Astrocyte of the cerebellum (primary cell): ENCODE measurements around the gene HK2.

ENCODE experiments used
- DNase-seq: peaks from one replicate; pipeline ENCODE4 v3.0.0-alpha.2; 2011; ENCODE audit warnings: low read depth
- H3K4me3 ChIP-seq: 2 replicates; pipeline ENCODE4 v1.5.1; 2011; ENCODE audit warnings: mild to moderate bottlenecking, low read depth, low read length, moderate library complexity
- CTCF ChIP-seq: IDR thresholded peaks from 2 replicates; pipeline ENCODE4 v1.5.1; 2012; ENCODE audit warnings: low read length, low read depth, moderate library complexity, mild to moderate bottlenecking; ENCODE audit errors: missing control alignments
- in situ Hi-C: cut with HindIII; loops from 2 replicates; pipeline ENCODE4 v1.10.0; 2017; ENCODE audit warnings: low sequenced_read_pairs

HK2 gene

GRCh38 chr2:74814102-74814501, 19.8 kb upstream of the HK2 start:
- in situ Hi-C loops = no loop called here
- no peak overlapping the region for H3K4me3 ChIP-seq
- DNase-seq = no peak
- no peak for TF ChIP-seq CTCF

GRCh38 chr2:74815941-74816340, 18.0 kb upstream of the HK2 start:
- TF ChIP-seq CTCF = no peak
- no peak for DNase-seq
- no peak overlapping the region for H3K4me3 ChIP-seq
- in situ Hi-C loops = loop anchor here (5.0 kb wide), 1 partner anchor 49 kb away; no protein-coding TSS in a partner anchor

GRCh38 chr2:74816540-74817303, 17.2 kb upstream of the HK2 start:
- TF ChIP-seq CTCF = no peak
- in situ Hi-C loops = loop anchor here (5.0 kb wide), 1 partner anchor 49 kb away; no protein-coding TSS in a partner anchor
- H3K4me3 ChIP-seq = no peak overlapping the region
- DNase-seq = no peak

GRCh38 chr2:74817304-74817675, 16.6 kb upstream of the HK2 start:
- in situ Hi-C loops = loop anchor here (5.0 kb wide), 1 partner anchor 50 kb away; no protein-coding TSS in a partner anchor
- TF ChIP-seq CTCF = no peak
- DNase-seq = no peak
- H3K4me3 ChIP-seq = no peak overlapping the region

- no peak for DNase-seq
- no peak overlapping the region for H3K4me3 ChIP-seq
- in situ Hi-C loops = loop anchor here (5.0 kb wide), 1 partner anchor 52 kb away; no protein-coding TSS in a partner anchor
- TF ChIP-seq CTCF = no peak
These were observed 14.2 kb upstream of the HK2 start for GRCh38 chr2:74819702-74820101.

GRCh38 chr2:74821177-74822126, 12.5 kb upstream of the HK2 start:
- no peak overlapping the region for H3K4me3 ChIP-seq
- in situ Hi-C loops = no loop called here
- no peak for DNase-seq
- no peak for TF ChIP-seq CTCF
